ENCODE measurements around the gene REV1.

- TF ChIP-seq MYC (IDR thresholded peaks at IDR 0.05; ENCODE audit: low read depth, low read length) (no peak), POLR2AphosphoS5 (IDR thresholded peaks at IDR 0.05; ENCODE audit: insufficient read depth, low read depth, low read length) (no peak)
These were observed 1.0 kb upstream of the REV1 start for GRCh38 chr2:99490623-99491461.
